Prostate gland (tissue), 2 donors: ENCODE results near the gene UNC13B. TPM values are rescaled to one million over a fixed set of nuclear protein-coding genes. Genes with fewer than 3 reads are reported as not detected.

Source experiments
- DNase-seq: peaks from one replicate; pipeline ENCODE4 v3.0.0-alpha.2; 2019; ENCODE audit warnings: low spot score
- H3K27ac ChIP-seq, 2 donors: fragments of 200-600 bp; sonication (generic); 2 replicates each; pipeline ENCODE4 v1.5.1; 2017 to 2019
- H3K27me3 ChIP-seq: fragments of 200-600 bp; sonication (generic); replicated peaks from 2 replicates; pipeline ENCODE4 v1.5.1; 2019; ENCODE audit not compliant: insufficient read depth
- H3K36me3 ChIP-seq, 2 donors: fragments of 200-600 bp; sonication (generic); 1 replicate in 1 of 2; 2 replicates in 1 of 2; pipeline versions ENCODE4 v1.5.1 to v1.8.1; 2017 to 2019
- H3K4me1 ChIP-seq: fragments of 200-600 bp; sonication (generic); replicated peaks from 2 replicates; pipeline ENCODE4 v1.5.1; 2019
- H3K4me3 ChIP-seq, 2 donors: fragments of 200-600 bp; sonication (generic); 2 replicates each; pipeline ENCODE4 v1.5.1; 2017 to 2019
- H3K9me3 ChIP-seq: fragments of 200-600 bp; sonication (generic); 2 replicates; pipeline ENCODE4 v1.5.1; 2017
- CTCF ChIP-seq, 4 experiments: fragments of 200-600 bp in 2 of 4; fragments of 450-650 bp in 2 of 4; sonication (generic) in 2 of 4; IDR thresholded peaks; 1 replicate in 3 of 4; 2 replicates in 1 of 4; pipeline ENCODE4 v1.5.1; 2016 to 2019; ENCODE audit warnings: antibody characterized with exemption in 4 of 4, mild to moderate bottlenecking in 2 of 4, moderate library complexity in 2 of 4
- POLR2A ChIP-seq: fragments of 450-650 bp; IDR thresholded peaks from one replicate; pipeline ENCODE4 v1.6.1; 2016; ENCODE audit warnings: antibody characterized with exemption, mild to moderate bottlenecking
- POLR2AphosphoS5 ChIP-seq: sonication (generic); formaldehyde crosslinking; IDR thresholded peaks from one replicate; pipeline ENCODE4 v1.6.1; 2017; ENCODE audit warnings: antibody characterized with exemption
- WGBS: methylation state at CpG from one replicate; pipeline ENCODE4 v1.1.5; 2018; 5-methylcytosine and 5-hydroxymethylcytosine counted together
- intact Hi-C: fragments of 100-400 bp; cut with DNase I; formaldehyde crosslinking; loops from one replicate; pipeline ENCODE4 v1.14.2; 2022
- total RNA-seq, 2 donors: library from RNA; depleted of rRNA; stranded (reverse); fragments of >200 nt; gene quantifications; one replicate each; pipeline ENCODE4 v1.1.0, GENCODE V29; 2016

Gene UNC13B
- total RNA-seq, 2 donors from 2014 or later: 63.8 to 140 TPM

GRCh38 chr9:35294066-35294465 is 132.3 kb downstream of the UNC13B start:
- intact Hi-C loops: no loop called here
- WGBS: 83% methylated on average over 6 of the region's 6 CpGs
- Histone ChIP-seq H3K4me1 (no peaks in the 10 kb centered on the region), H3K9me3 (no peaks in the 10 kb centered on the region), H3K36me3 (no peaks in the 10 kb centered on the region), H3K27me3 (no peaks in the 10 kb centered on the region), H3K27ac (no peak overlapping the region), H3K4me3 (no peak overlapping the region)
- DNase-seq: no peak
- no peak for TF ChIP-seq POLR2AphosphoS5
- no peak for TF ChIP-seq CTCF (IDR thresholded peaks at IDR 0.05)
- no peak for TF ChIP-seq POLR2A

GRCh38 chr9:35294556-35294955 is 132.7 kb downstream of the UNC13B start:
- 83% methylated on average over 6 of the region's 6 CpGs for WGBS

DNA sequence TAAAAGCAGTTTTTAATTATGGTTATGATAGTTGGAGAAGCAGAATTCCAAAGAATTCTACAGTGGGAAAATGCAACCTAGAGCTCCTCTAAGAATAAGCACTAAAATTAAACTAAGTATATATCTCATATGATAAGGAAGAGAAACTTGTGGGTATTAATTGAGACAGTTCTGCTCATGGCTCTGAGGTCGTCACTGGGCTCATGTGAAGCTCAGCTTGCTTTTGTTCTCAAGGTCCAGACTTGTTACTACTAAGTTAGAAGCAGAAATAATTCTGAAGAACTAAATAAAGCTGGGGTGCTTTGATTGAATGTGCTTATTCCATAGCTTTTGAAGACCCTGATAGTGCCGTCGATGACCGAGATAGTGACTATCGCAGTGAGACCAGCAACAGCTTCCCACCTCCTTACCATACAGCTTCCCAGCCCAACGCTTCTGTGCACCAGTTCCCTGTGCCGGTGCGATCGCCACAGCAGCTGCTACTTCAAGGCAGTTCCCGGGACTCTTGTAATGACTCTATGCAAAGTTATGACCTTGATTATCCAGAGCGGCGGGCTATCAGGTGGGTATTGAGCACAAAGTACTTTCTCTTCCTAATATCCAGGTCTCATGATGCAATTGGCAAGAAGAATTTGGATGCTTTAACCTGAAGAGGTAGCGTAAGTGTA is 133.7 kb downstream of the UNC13B start:
- no peak overlapping the region for H3K27ac ChIP-seq
- 94% methylated on average over 13 of the region's 13 CpGs for WGBS
- H3K4me3 ChIP-seq: no peak overlapping the region
- TF ChIP-seq POLR2A: no peak
- no peaks in the 10 kb centered on the region for H3K27me3 ChIP-seq
- H3K9me3 ChIP-seq: no peaks in the 10 kb centered on the region
- no peaks in the 10 kb centered on the region for H3K36me3 ChIP-seq
- DNase-seq: no peak
- intact Hi-C loops: no loop called here
- no peaks in the 10 kb centered on the region for H3K4me1 ChIP-seq

More at GRCh38 chr9:35294556-35294955, 132.7 kb downstream of the UNC13B start:
- no peak overlapping the region for H3K4me3 ChIP-seq
- H3K36me3 ChIP-seq: no peaks in the 10 kb centered on the region
- TF ChIP-seq CTCF (IDR thresholded peaks at IDR 0.05) (no peak), POLR2A (no peak), POLR2AphosphoS5 (no peak)
- intact Hi-C loops: no loop called here
- H3K4me1 ChIP-seq: no peaks in the 10 kb centered on the region
- H3K9me3 ChIP-seq: no peaks in the 10 kb centered on the region
- H3K27ac ChIP-seq: no peak overlapping the region
- no peaks in the 10 kb centered on the region for H3K27me3 ChIP-seq
- no peak for DNase-seq

GRCh38 chr9:35303567-35303966 is 141.8 kb downstream of the UNC13B start:
- Histone ChIP-seq H3K9me3 (no peaks in the 10 kb centered on the region), H3K4me3 (no peak overlapping the region), H3K36me3 (no peaks in the 10 kb centered on the region), H3K27me3 (no peaks in the 10 kb centered on the region), H3K27ac (no peak overlapping the region), H3K4me1 (no peaks in the 10 kb centered on the region)
- intact Hi-C loops: no loop called here
- DNase-seq: no peak
- TF ChIP-seq POLR2AphosphoS5 (no peak), POLR2A (no peak), CTCF (IDR thresholded peaks at IDR 0.05) (no peak)
- WGBS: 86% methylated on average over 1 of the region's 1 CpG

GRCh38 chr9:35306283-35306682 is 144.5 kb downstream of the UNC13B start:
- Histone ChIP-seq H3K4me1 (no peaks in the 10 kb centered on the region), H3K4me3 (no peak overlapping the region), H3K36me3 (no peaks in the 10 kb centered on the region), H3K9me3 (no peaks in the 10 kb centered on the region), H3K27ac (no peak overlapping the region), H3K27me3 (no peaks in the 10 kb centered on the region)
- no peak for DNase-seq
- intact Hi-C loops: no loop called here
- TF ChIP-seq CTCF (IDR thresholded peaks at IDR 0.05) (no peak), POLR2AphosphoS5 (no peak), POLR2A (no peak)
- 100% methylated on average over 1 of the region's 1 CpG for WGBS
